ENCODE results near the gene HEG1. TPM values are rescaled to one million over a fixed set of nuclear protein-coding genes. Genes with fewer than 3 reads are reported as not detected.

The HEG1 gene
- polyA plus RNA-seq, 1 experiment: 98.3 TPM

- POLR2A ChIA-PET: interaction anchor here (1.5 kb wide), 1 partner anchor 60 kb away, joined by 3 read pairs; no protein-coding TSS in a partner anchor
- Histone ChIP-seq H3K4me3 (ENCODE audit: low read depth, low read length) (no peak overlapping the region), H3K27me3 (ENCODE audit: control insufficient read depth, insufficient read depth, low read length) (no peaks in the 10 kb centered on the region), H3K9me3 (ENCODE audit: control insufficient read depth, insufficient read depth, low read length) (no peaks in the 10 kb centered on the region), H3K27ac (ENCODE audit: low read depth, low read length) (no peak overlapping the region)
- TF ChIP-seq, protein P1, sequence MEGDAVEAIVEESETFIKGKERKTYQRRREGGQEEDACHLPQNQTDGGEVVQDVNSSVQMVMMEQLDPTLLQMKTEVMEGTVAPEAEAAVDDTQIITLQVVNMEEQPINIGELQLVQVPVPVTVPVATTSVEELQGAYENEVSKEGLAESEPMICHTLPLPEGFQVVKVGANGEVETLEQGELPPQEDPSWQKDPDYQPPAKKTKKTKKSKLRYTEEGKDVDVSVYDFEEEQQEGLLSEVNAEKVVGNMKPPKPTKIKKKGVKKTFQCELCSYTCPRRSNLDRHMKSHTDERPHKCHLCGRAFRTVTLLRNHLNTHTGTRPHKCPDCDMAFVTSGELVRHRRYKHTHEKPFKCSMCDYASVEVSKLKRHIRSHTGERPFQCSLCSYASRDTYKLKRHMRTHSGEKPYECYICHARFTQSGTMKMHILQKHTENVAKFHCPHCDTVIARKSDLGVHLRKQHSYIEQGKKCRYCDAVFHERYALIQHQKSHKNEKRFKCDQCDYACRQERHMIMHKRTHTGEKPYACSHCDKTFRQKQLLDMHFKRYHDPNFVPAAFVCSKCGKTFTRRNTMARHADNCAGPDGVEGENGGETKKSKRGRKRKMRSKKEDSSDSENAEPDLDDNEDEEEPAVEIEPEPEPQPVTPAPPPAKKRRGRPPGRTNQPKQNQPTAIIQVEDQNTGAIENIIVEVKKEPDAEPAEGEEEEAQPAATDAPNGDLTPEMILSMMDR (IDR thresholded peaks at IDR 0.05; ENCODE audit: low read depth, low read length): no peak
- no peak for DNase-seq (ENCODE audit: low read depth, low spot score)
- CTCF ChIA-PET: interaction anchor here (1.0 to 1.2 kb wide), 2 partner anchors 65 to 538 kb away, joined by 3 read pairs; no protein-coding TSS in a partner anchor
These were observed 7.5 kb downstream of the HEG1 start for GRCh38 chr3:125048282-125048681.

DNA sequence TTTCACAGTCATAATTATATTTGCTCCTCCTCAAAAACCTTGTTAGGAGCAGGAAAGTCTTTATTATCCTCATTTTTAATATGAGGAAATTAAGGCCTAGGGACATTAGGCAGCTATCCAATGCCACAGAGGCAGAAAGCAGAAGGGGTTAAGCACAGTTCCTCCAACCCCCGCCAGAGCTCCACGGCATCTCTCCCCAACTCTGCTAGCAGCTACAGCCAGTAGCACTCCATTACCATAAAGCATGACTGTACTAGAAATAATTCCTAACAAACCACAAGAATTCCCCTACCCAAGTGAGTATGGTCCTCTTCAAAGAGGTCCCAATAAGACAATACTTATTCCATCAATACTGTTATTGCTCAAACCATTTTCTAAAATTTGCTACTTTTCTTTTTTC lies 9.8 kb downstream of the HEG1 start:
- DNase-seq (ENCODE audit: low read depth, low spot score): no peak
- no peak overlapping the region for H3K27ac ChIP-seq (ENCODE audit: low read depth, low read length)
- H3K9me3 ChIP-seq (ENCODE audit: control insufficient read depth, insufficient read depth, low read length): no peaks in the 10 kb centered on the region
- ChIA-PET POLR2A (interaction anchor here (0.6 to 1.0 kb wide), 3 partner anchors 17 to 136 kb away, joined by 3 to 4 read pairs (median 3); no protein-coding TSS in a partner anchor), CTCF (interaction anchor here (1.5 kb wide), 1 partner anchor 13 kb away, joined by 5 read pairs; no protein-coding TSS in a partner anchor)
- H3K4me3 ChIP-seq (ENCODE audit: low read depth, low read length): no peak overlapping the region
- H3K27me3 ChIP-seq (ENCODE audit: control insufficient read depth, insufficient read depth, low read length): no peaks in the 10 kb centered on the region
- TF ChIP-seq, protein P1 (IDR thresholded peaks at IDR 0.05; ENCODE audit: low read depth, low read length): peak; percentile 66

DNA sequence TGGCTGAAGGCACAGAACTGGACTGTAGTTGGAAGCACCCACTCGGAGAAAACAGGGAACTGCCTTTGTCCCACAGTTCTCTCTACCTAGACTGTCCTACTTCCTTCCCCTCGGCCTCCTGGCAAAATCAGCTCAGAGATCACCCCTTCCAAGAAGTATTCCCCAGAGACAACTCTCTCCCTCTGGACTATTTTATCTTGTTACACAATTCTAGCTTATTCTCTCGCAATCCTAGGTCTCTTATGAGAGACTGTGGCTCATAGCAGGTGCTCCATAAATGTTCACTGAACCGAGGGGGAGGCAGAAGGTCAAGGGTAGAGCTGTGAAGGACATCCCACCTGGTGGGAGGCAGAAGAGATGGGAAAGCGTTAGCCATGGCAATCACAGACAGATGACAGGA lies 10.6 kb downstream of the HEG1 start:
- CTCF ChIA-PET: interaction anchor here (0.5 to 1.5 kb wide), 2 partner anchors 12 to 32 kb away, joined by 3 to 5 read pairs; no protein-coding TSS in a partner anchor
- no peak for DNase-seq (ENCODE audit: low read depth, low spot score)
- H3K4me3 ChIP-seq (ENCODE audit: low read depth, low read length): no peak overlapping the region
- TF ChIP-seq, protein P1 (IDR thresholded peaks at IDR 0.05; ENCODE audit: low read depth, low read length): no peak
- H3K9me3 ChIP-seq (ENCODE audit: control insufficient read depth, insufficient read depth, low read length): no peaks in the 10 kb centered on the region
- H3K27me3 ChIP-seq (ENCODE audit: control insufficient read depth, insufficient read depth, low read length): no peaks in the 10 kb centered on the region
- POLR2A ChIA-PET: interaction anchor here (1.0 kb wide), 1 partner anchor 18 kb away, joined by 3 read pairs; no protein-coding TSS in a partner anchor
- H3K27ac ChIP-seq (ENCODE audit: low read depth, low read length): peak overlapping the region; percentile 31

- H3K4me3 ChIP-seq (ENCODE audit: low read depth, low read length): no peak overlapping the region
- CTCF ChIA-PET: no interaction called here
- no peak for DNase-seq (ENCODE audit: low read depth, low spot score)
These were observed 12.1 kb downstream of the HEG1 start for GRCh38 chr3:125043599-125044151.

More at GRCh38 chr3:125043599-125044151, 12.1 kb downstream of the HEG1 start:
- POLR2A ChIA-PET: interaction anchor here (1.0 kb wide), 1 partner anchor 9 kb away, joined by 3 read pairs; no protein-coding TSS in a partner anchor
- peak overlapping the region; percentile 52 for H3K27ac ChIP-seq (ENCODE audit: low read depth, low read length)
- no peaks in the 10 kb centered on the region for H3K9me3 ChIP-seq (ENCODE audit: control insufficient read depth, insufficient read depth, low read length)
- TF ChIP-seq, protein P1 (IDR thresholded peaks at IDR 0.05; ENCODE audit: low read depth, low read length): no peak
- no peaks in the 10 kb centered on the region for H3K27me3 ChIP-seq (ENCODE audit: control insufficient read depth, insufficient read depth, low read length)
